Activated CD4-positive, alpha-beta T cell treated with anti-CD3 and anti-CD28 coated beads for 1 hour (primary cell): ENCODE results near the gene TPCN1.

Experiments used
- DNase-seq: peaks from one replicate; pipeline ENCODE4 v3.0.0-alpha.2; 2020

The TPCN1 gene

DNA sequence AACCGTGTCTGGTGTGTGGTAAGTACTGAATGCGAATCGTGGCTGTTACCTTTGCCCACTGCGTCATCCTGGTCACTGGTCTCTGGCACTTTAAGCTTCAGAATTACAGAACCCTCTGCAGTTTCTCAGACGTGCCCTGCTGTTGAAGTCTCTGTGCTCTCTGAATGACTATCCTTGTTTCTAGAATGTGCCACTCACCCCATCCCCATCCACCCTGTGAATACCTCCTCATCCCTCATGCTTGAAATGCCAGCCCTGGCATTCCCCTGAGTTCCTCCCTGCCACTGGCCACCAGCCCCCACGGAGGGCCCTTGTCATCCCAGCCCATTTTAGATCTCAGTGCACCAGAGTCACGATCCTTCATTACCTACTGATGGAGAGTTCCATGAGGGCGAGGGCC lies 21.3 kb downstream of the TPCN1 start:
- no peak for DNase-seq

DNA sequence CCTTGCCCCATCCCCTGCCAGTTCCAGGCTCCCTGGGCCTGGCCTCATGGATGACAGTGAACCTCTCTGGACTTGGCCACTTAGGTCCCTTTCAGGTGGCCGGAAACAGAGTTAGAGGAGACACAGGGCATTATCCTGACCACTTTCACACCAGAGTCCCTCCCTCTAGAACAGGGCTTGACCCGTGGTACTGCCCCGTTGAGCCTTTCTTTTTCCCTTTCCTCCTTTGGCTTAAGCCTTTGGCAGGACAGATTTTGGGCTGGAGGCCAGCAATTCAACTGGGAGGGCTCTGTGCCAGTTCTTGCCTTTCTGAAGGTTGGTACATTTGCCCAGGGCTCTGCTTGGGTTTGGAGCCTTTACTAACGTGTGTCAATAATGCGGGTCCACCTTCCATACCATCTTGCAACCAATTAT lies 22.8 kb downstream of the TPCN1 start:
- no peak for DNase-seq

DNA sequence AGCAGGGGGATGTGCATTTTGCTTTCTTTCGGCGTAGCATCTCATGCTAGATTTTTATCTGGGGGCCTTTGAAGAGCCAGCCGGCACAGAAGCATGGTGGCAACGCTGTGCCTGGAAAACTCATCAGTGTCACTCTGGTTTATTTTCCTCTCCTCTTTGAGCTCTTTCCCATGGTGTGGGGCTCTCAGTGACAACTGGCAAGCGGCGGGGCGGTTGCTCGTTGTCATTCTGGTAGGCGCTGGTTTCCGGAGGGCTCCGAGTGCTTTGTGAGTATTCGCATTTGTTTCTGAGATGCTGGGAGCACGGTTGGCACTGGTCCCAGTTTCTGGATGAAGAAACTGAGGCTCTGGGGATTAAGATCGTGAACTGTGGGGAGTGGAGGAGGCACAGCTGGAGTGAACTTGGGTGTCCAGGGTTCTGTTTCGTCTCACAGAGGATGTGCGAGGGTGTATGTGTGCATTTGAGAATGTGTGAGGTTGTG lies 23.3 kb downstream of the TPCN1 start:
- DNase-seq, result no peak

DNA sequence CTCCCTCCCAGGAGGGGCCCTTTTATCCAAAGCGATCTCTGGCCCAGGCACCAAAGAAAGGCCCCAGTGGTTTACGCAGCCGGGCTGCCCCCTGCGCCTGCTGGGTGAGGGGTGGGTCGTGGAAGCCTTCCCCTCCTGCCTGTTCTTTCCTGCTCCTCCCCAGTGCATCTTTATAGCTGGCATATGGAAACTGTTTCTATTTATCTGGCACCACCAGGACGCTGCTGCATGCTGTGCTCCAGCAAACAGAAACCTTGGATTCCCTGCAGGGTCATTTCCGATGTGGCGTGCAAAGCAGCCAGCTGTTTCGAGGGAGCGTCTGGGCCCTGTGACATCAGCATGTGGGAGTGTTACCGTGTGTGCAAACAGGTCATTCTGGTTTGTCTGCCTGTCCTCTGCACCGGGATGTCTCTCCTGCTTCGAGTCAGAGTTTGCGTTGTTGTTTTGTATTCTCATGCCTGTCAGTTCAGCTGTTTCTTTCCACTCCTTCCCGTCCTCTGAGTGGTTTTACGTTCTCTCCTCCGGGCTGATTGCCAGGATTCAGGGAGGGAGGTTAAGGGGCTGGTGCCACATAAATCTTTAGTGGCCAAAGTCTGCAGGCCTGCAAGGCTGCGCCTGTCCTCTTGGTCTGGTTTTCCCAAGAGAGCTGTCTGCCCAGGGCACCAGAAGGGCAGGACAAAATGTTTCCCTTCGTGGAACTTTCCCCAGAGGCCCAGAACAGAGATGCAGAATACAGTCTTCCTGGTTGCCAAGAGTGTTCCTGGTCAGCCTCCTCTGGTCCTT lies 24.6 kb downstream of the TPCN1 start:
- no peak for DNase-seq

DNA sequence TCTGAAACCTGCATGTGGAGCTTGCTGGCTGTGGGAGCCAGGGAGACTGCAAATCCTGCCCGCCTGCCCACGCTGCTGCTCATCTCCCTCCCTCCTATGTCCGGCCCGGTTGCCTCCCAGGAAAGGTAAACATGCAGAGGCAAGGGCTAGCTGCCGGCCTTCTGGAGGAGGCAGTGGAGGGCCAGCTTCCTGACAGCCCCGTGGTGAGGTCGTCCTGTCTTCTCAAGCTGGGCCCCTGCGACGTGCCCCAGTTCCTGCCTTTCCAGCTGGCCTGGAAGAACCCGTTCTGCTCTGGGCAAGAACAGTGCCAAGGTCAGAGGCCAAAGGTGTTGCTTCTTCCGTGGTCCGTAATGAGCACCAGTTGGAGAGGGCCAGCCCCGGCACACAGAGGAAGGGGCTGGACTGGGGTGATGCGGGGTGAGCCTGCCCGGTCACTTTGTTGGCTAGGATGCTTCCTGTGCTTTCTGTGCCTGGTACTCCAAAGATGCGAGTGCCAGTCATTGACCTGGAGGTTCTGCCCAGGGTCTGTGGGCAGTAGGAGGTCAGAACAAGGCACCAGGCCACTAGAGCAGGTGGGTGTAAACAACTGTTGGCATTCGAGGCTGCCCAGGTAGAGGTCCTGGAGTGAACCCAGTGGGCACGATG lies 25.3 kb downstream of the TPCN1 start:
- no peak for DNase-seq

DNA sequence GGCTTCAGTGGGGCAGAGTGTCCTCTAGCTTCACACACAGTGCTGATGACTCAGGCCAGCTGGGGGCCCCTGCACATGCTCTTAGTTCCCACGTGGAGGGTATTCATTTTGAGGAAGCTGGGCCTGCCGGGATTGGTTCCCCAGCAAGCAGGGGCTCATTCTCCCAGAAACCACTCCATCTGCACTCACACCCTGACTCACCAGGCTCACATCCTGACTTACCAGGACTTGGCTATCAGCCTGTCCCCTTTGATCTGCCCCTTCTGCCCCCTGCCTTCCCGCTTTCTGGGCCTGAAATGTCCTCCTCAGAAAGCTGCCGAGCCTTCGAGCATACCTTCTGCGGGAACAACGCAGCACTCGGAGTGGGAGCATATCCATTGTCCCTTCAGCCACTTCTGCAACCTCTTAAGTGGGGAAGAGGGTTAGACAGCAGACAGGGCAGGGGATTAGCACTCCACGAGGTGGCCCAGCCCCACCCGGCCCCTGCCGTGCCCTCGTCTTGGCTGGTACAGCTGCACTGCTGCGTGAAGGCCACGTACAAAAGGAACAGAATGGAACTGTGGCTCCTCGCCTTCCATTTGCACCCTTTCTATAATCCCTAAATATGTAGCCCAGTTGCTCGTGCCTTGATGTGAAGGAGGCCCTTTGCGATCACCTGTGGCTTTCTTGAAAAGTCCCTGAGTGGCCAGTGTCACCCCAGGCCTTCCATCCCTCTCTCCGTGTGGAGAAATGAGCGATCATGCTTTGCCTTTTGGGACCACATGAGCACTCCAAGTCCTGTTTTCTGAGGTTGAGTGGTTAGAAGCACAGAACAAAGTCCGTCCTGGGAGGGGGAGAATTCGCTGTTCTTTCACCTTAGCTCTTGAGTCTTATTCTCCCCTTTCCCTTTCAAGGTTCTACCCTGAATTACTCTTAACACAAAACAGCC lies 26.1 kb downstream of the TPCN1 start:
- no peak for DNase-seq

DNA sequence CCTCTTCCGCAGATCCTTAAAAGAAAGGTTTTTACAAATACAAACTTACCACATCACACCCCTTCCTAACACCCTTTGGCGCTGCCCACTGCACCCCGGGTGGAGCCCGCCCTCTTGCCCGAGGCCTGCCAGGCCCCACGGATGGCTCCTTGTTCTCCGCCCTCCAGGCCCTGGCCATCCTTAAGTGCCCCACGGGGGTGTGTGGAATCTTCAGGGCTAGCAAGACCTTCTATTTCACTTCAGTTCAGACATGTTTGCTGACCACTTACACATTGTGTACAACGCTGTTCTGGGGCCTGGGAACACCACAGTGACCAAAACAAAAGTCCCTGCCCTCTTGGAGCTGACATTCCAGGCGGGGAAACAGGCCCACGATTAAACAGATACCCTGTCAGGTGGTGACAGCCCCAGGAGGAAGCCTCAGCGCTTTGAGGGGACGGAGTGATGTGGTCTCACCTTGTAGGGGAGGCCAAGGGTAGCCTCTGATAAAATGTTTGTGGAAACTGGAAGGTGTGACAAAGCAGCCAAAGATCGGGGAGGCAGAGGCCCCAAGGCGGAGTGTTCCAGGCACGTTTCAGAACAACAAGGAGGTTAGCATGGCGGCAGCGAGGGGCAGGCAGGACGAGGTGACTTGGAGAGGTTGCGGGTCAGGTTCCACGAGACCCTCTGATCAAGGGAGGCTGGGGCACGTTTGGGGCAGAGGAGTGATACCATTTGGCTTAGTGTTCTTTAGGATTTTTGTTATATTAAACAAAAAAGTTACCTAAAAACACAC lies 27.0 kb downstream of the TPCN1 start:
- DNase-seq, result no peak

DNA sequence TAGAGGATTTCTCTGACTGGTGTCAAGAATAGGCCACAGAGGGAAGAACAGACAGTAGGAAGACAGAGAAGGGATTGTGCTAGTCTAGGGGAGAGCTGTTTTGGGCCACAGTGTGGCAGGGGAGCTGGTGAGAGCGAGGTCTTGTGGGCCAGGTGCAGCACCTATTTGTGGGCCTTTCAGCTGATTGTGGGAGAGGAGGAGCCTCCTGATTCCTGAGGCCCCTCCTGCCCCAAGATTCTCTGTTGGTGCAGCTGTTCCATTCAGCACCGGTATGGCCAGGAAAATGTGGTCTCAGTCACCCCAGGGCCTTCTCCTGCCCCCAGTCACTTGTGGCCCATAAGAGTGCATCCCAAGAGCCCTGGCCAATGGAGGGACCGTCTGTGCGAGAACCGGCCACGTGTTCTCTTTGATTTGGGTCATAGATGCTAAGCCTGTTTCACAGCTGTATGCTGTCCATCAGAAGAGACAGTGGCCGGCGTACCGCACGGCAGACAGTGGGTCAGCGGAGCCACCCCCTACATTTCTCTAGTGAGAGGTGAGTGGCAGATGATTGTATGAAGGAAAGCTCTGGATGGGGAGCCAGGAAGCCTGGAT lies 27.7 kb downstream of the TPCN1 start:
- DNase-seq, result no peak

DNA sequence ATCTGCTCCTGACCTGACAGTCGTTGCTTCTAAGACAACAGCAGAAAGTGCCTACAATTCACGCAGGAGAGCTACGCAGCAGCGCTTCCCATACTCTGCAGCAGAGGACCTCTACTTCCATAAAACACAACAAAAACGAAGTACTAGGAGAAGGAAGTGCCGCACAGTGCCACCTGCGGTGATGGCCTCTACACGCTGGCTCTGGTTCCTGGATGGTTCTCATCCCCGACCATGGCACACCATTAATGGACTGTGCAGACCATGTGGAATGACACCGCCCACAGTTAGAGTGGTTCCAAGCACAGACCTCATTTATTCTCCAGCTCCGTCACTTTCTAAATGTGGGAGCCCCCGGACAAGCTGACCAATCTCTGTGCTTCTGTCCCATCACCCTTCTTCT lies 28.3 kb downstream of the TPCN1 start:
- DNase-seq, result no peak

DNA sequence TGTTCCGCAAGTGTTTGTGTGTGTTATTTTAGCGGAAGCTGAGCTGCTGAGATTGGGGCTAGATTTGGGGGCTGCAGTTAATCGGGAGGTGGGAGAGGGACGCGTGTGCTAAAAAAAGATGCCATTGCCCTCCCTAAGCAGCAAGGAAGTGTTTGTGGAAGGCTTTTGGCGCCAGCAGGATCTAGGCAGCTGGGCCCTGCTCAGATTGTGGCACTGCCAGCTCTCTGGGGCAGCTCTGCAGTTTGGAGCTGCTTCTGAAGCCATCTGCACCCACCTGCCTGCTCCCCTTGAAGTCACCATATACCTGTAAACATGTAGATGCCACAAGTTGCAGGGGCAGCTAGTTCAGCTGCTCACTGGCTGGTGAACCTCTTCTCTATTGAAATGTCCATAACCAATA lies 28.8 kb downstream of the TPCN1 start:
- no peak for DNase-seq

DNA sequence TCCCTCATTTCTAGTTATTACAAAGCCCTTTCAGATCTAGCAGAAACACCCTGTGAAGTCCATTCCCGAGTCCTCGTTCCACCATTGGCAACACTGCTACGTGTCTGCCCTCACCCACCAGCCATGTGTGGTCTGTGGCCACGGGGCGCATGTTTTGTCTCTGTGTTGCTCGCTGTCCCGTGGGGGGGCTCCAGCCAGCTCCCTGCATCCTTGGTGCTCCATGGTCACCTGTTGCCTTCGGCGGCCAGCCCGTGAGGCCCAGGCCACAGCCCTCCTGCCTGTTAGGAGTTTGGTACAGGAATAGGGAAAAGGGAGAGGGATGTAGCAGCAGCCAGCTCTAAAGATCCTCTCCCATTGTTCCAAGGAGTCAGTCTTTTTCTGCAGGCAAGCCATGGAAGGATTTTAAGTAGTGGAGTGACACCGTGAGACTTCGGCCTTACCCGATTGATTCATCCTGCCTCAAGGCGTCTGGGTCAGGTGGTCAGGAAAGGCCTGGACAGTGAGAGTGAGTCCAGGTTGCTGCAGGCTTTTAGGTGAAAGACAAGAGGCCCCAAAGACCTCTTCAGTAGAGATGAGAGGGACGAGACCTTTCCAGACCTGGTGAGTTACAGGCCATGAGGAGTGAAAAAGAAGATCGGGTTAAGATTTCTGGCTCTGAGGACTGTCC lies 30.3 kb downstream of the TPCN1 start:
- DNase-seq, result no peak

DNA sequence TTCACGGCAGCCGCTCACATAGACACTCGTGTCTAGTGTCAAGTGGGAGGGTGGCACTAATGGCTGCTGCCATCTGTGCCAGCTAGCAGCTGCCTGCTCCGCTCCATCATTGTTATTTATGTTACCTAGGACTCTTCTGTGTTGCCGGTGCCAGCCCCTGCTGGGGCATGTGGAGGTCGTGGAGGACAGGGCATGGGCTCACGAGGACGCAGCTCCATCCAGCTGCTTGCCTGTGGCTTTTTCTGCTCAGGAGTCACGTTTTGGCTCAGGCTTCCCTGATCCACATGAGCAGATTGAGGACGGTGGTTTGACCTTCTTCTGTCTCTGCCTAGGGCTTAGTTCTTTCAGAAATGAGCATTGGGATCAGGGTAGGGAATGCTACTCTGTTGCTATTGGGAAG lies 31.2 kb downstream of the TPCN1 start:
- no peak for DNase-seq

DNA sequence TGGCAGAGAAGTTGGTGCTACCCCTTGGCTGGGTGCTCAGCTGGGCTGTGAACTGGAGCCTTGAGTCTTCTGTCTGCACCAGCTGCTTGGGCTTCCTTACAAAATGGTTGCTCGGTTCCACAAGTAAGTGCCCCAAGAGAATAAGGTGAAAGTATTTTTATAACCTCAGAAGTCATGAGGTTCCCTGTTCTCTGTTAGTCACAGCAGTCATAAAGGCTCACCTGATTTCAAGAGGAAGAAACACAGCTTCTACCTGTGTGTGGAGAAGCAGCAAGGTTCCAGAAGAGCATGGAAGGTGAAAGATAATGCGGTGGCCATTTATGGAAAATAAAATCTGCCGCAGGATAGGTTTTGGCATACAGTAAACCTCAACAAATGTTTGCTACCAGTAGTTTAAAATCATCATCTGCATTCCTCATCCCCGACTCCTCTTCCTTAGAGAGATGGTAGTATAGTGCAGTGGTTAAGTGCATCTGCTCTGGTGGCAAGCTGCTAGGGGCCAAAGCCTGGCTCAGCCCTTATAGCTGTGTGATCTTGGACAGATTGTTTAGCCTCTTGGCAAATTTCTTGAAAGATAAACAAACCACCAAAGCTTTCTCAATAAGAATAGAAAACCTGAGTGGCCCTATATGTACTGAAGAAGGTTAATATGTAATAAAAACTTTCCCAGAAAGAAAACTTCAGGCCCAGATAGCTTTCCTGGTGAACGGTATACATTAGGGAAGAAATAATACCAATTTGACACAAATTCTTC lies 32.4 kb downstream of the TPCN1 start:
- no peak for DNase-seq

DNA sequence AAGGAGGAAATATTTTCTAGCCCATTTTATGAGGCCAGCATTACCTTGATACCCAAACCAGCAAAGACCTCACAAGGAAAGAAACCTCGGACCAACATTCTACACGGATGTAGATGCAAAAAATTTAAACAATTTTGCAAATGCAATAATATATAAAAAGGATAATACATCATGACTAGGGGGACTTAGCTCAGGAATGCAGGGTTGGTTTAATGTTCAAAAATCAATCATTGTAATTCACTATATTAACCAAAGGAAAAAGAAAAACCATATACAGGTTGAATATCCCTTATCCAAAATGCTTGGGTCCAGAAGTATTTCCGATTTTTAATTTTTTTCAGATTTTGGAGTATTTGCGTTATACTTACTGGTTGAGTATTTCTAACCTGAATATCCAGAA lies 33.0 kb downstream of the TPCN1 start:
- DNase-seq, result no peak

DNA sequence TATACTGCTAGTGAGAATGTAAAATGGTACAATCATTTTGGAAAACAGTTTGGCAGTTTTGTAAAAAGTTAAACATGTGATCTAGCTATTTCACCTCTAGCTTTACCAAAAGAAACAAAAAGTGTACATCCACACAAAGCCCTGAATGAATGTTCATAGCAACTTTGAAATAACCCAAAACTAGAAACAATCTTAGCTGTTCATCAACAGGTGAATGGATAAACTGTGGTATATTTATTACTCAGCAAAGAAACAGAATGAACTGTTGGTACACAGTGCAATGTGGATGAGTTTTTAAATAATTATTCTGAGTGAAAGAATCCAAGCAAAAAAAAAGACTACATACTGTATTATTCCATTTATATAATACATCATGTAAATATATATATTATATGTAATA lies 36.3 kb downstream of the TPCN1 start:
- DNase-seq, result no peak

DNA sequence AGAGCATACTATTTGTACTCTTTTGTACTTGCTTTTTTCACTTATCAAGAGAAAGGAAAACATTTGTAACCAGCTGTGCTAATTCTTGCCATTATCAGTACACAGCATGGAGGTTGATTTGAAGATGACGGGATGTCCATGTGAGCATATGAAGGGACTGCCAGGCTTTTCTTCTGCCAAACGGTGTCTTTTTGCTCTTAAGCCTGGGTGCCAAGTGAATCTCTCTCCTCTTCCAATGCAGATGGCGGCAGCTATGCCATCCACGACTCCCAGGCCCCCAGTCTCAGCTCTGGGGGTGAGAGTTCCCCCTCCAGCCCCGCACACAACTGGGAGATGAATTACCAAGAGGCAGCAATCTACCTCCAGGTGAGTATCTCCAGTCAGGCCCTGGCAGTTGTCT lies 38.9 kb downstream of the TPCN1 start:
- no peak for DNase-seq

DNA sequence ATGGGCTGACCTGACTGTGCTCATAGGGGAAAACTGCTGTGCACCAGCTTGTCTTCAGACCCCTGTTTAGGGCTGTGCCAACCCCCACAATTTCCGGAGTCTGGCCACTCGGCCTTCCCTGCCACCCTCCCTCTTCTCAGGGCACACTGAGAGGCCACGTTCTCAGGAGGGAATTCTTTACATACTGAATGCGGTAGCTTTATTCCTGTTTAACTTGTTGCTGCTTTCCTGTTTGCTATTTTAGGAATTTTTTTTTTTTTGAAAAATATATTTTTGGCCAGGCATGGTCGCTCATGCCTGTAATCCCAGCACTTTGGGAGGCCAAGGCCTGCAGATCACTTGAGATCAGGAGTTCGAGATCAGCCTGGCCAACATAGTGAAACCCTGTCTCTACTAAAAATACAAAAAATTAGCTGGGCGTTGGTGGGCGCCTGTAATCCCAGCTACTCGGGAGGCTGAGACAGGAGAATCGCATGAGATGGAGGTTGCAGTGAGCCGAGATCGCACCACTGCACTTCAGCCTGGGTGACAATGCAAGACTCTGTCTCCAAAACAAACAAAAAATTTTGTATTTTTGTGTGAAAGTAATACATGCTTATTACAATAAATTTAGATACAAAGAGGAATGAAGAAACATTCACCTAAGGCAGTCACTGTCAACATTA lies 39.5 kb downstream of the TPCN1 start:
- no peak for DNase-seq

DNA sequence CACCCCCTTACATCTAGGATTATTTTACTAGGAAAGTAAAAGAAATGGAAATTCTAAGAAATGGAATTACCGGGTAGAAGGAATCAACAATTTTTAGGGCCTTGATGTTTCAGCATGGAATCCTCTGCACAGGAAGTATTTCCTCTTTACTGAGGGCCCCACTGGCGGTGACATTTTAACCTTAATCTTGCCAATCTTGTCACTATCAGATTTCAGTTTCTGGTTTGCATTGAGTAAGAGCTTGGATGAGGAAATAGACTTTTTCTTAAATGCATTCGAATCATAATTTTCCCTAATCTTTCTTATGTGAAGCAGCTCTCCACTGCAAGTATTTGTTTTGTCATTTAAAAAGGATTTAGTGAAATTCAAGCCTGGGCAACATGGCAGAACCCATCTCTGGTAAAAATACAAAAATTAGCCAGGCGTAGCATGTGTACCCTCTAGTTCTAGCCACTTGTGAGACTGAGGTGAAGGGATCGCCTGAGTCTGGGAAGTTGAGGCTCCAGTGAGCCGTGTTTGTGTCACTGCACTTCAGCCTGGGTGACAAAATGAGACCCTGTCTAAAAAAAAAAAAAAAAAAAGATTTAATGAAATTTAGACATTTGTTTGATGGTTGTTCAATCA lies 40.7 kb downstream of the TPCN1 start:
- DNase-seq, result no peak

DNA sequence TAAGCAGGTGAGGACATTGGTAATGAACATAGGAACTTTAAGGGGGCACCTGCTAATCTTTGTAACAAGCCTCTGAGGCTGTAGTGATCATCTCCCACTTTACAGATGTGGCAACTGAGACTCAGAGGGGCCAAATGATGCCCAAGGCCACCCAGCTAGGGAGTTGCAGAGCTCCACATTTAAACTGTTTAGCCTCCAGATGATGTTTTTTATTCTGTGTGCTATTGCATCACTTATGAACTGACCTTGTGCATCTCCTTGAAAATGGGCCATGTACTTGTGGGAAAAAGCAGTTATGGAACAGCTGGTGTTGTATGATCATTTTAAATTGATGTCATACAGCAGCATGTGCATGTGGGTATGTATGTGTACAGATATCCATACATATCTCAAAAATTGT lies 41.4 kb downstream of the TPCN1 start:
- no peak for DNase-seq

DNA sequence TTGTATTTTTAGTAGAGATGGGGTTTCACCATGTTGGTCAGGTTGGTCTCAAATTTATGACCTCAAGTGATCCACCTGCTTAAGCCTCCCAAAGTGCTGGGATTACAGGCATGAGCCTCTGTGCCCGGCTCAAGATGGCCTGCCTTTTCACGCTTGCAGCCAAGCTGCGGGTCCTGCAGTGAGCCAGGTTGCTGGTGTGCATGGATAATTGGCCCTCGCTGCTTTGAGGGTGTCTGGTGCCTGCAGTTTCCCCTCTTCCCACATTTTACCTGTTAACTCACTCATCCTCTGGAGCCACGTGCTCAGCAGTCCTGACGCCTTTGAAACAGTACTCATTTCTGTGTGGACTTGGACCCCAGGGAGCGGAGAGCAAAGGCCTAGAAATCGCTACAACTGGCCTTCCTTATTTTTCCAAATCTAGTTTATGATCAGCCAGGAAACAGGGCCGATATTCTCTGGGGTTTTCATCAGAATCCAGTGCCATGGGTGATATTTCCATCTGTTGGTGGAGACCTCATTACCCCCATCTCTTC lies 42.2 kb downstream of the TPCN1 start:
- no peak for DNase-seq
